Esophagus squamous epithelium (tissue), 4 donors: ENCODE measurements around the gene TMCO4.

Experiments used
- POLR2A ChIP-seq, 4 donors: fragments of 450-650 bp; IDR thresholded peaks; one replicate each; pipeline ENCODE4 v1.6.1; 2017; ENCODE audit warnings: antibody characterized with exemption in 4 of 4, mild to moderate bottlenecking in 4 of 4, moderate library complexity in 3 of 4
- TF ChIP-seq, protein P1 (sequence below), 6 experiments: fragments of 450-650 bp in 4 of 6; fragments of 200-600 bp in 2 of 6; sonication (generic) in 2 of 6; IDR thresholded peaks; one replicate each; pipeline ENCODE4 v1.5.1; 2016 to 2019; ENCODE audit warnings: antibody characterized with exemption in 6 of 6, mild to moderate bottlenecking in 4 of 6, moderate library complexity in 4 of 6

DNA sequence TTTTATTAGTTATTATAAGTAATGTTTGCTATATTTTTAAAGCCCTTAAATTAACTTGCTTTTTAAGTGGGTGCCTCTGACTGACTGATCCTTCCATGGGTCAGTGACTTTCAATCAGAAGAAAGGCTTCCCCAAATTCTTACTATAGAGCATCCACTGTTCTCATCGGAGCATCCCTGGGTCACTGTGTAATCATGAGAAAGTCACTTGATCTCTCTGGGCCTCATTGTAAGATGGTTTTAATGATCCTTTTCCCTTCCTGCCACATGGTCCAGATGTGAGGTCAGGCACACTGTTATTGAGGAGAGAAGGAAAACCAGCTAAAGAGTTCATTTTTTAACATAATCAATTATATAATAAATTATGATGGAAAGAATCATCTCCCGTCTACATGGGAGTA is 166.6 kb downstream of the TMCO4 start:
- TF ChIP-seq, protein P1, sequence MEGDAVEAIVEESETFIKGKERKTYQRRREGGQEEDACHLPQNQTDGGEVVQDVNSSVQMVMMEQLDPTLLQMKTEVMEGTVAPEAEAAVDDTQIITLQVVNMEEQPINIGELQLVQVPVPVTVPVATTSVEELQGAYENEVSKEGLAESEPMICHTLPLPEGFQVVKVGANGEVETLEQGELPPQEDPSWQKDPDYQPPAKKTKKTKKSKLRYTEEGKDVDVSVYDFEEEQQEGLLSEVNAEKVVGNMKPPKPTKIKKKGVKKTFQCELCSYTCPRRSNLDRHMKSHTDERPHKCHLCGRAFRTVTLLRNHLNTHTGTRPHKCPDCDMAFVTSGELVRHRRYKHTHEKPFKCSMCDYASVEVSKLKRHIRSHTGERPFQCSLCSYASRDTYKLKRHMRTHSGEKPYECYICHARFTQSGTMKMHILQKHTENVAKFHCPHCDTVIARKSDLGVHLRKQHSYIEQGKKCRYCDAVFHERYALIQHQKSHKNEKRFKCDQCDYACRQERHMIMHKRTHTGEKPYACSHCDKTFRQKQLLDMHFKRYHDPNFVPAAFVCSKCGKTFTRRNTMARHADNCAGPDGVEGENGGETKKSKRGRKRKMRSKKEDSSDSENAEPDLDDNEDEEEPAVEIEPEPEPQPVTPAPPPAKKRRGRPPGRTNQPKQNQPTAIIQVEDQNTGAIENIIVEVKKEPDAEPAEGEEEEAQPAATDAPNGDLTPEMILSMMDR (IDR thresholded peaks at IDR 0.05): no peak
- no peak for TF ChIP-seq POLR2A (IDR thresholded peaks at IDR 0.05)
